A549 (cell line): ENCODE results near the gene ADCY3. TPM values are rescaled to one million over a fixed set of nuclear protein-coding genes. Genes with fewer than 3 reads are reported as not detected.

Experiments used
- ATAC-seq, 2 experiments: fragments of 200-7000 bp in 1 of 2; fragments of >200 bp in 1 of 2; cut with Nextera tagmentation in 1 of 2; cut with Tn5 transposase in 1 of 2; 3 replicates each; pipeline versions ENCODE4 v1.8.0 to v1.9.1; 2018 to 2020; ENCODE audit warnings: mild to moderate bottlenecking in 1 of 2, moderate library complexity in 1 of 2
- CTCF ChIA-PET: fragments of 300-600 bp; sonication (Branson Sonifier 250); formaldehyde crosslinking; extraction: SDS; loops from one replicate; lab custom pipeline; 2021; ENCODE audit warnings: antibody characterized with exemption, inconsistent platforms; lab: Yijun Ruan, JAX
- POLR2A ChIA-PET: fragments of 350-600 bp; formaldehyde crosslinking; extraction: SDS; loops from one replicate; lab custom pipeline; 2021; ENCODE audit warnings: antibody characterized with exemption, inconsistent platforms; lab: Yijun Ruan, JAX
- DNase-seq, 2 experiments: peaks; one replicate each; pipeline versions ENCODE4 v3.0.0 to v3.0.0-alpha.2; 2011 to 2016; ENCODE audit warnings: low read depth in 1 of 2, low spot score in 1 of 2
- FAIRE-seq: peaks from 2 replicates; lab custom pipeline; 2011; peaks lifted over from hg19 to GRCh38; lab: Jason Lieb, UNC
- H3K27ac ChIP-seq, 2 experiments: fragments of >200 bp; sonication (Bioruptor Twin); formaldehyde crosslinking; 3 replicates each; pipeline ENCODE4 v1.5.1; 2016 to 2017
- H3K4me1 ChIP-seq: fragments of >200 bp; sonication (Bioruptor Twin); formaldehyde crosslinking; 3 replicates; pipeline ENCODE4 v1.6.1; 2016
- H3K4me2 ChIP-seq: fragments of >200 bp; sonication (Bioruptor Twin); formaldehyde crosslinking; 3 replicates; pipeline ENCODE4 v1.6.1; 2016
- H3K4me3 ChIP-seq: fragments of >200 bp; sonication (Bioruptor Twin); formaldehyde crosslinking; 3 replicates; pipeline ENCODE4 v1.5.1; 2016
- H3K9me3 ChIP-seq: fragments of >200 bp; sonication (Bioruptor Twin); formaldehyde crosslinking; 3 replicates; pipeline ENCODE4 v1.6.1; 2016
- CEBPB ChIP-seq, 2 experiments: fragments of >200 bp in 1 of 2; sonication (Bioruptor Twin) in 1 of 2; formaldehyde crosslinking in 1 of 2; IDR thresholded peaks; 2 replicates each; pipeline ENCODE4 v1.6.1; 2012 to 2016
- CHD2 ChIP-seq: fragments of 150-350 bp; IDR thresholded peaks from 2 replicates; pipeline ENCODE4 v1.6.1; 2014; ENCODE audit warnings: low read length; ENCODE audit not compliant: partially characterized antibody
- CHD4 ChIP-seq: fragments of 200-600 bp; sonication (generic); IDR thresholded peaks from 2 replicates; pipeline ENCODE4 v1.6.1; 2016; ENCODE audit warnings: antibody characterized with exemption, mild to moderate bottlenecking, borderline replicate concordance
- EP300 ChIP-seq, 2 experiments: fragments of >200 bp; sonication (Bioruptor Twin); formaldehyde crosslinking; IDR thresholded peaks; 2 replicates in 1 of 2; 3 replicates in 1 of 2; pipeline ENCODE4 v1.6.1; 2016 to 2017
- FOSL2 ChIP-seq, 2 experiments: fragments of 450-650 bp in 1 of 2; fragments of >200 bp in 1 of 2; sonication (Bioruptor Twin) in 1 of 2; formaldehyde crosslinking; IDR thresholded peaks; 2 replicates each; pipeline versions ENCODE4 v1.5.0 to v1.6.1; 2016 to 2020; ENCODE audit warnings: mild to moderate bottlenecking in 1 of 2, moderate library complexity in 1 of 2
- GATA3 ChIP-seq: IDR thresholded peaks from 2 replicates; pipeline ENCODE4 v1.6.1; 2012; ENCODE audit warnings: borderline replicate concordance
- HDAC2 ChIP-seq: fragments of 200-600 bp; sonication (generic); IDR thresholded peaks from 2 replicates; pipeline ENCODE4 v1.6.1; 2016
- HEYL ChIP-seq: fragments of 250-450 bp; sonication (Bioruptor Pico); IDR thresholded peaks from 2 replicates; pipeline ENCODE4 v1.8.0; 2021; ENCODE audit warnings: mild to moderate bottlenecking, moderate library complexity
- HOXB13 ChIP-seq: fragments of 250-450 bp; sonication (Bioruptor Pico); IDR thresholded peaks from 2 replicates; pipeline ENCODE4 v1.5.0; 2020; ENCODE audit warnings: low read depth, mild to moderate bottlenecking, moderate library complexity
- HOXB5 ChIP-seq: fragments of 250-450 bp; sonication (Bioruptor Pico); IDR thresholded peaks from 2 replicates; pipeline ENCODE4 v1.5.0; 2020; ENCODE audit warnings: mild to moderate bottlenecking, moderate library complexity
- KDM5A ChIP-seq: fragments of 200-600 bp; sonication (generic); IDR thresholded peaks from 2 replicates; pipeline ENCODE4 v1.6.1; 2016; ENCODE audit warnings: antibody characterized with exemption, mild to moderate bottlenecking
- MAFK ChIP-seq: fragments of 450-650 bp; IDR thresholded peaks from 2 replicates; pipeline ENCODE4 v1.6.1; 2014; ENCODE audit not compliant: partially characterized antibody
- MAZ ChIP-seq: fragments of 150-350 bp; IDR thresholded peaks from 2 replicates; pipeline ENCODE4 v1.6.1; 2014; ENCODE audit warnings: antibody characterized with exemption, low read depth, low read length, borderline replicate concordance
- MYC ChIP-seq: IDR thresholded peaks from 2 replicates; pipeline ENCODE4 v1.6.1; 2012; ENCODE audit warnings: mild to moderate bottlenecking, inconsistent platforms, low read length, improper control_type of control experiment, borderline replicate concordance
- POLR2A ChIP-seq: IDR thresholded peaks from 2 replicates; pipeline ENCODE4 v1.6.1; 2012; ENCODE audit warnings: mild to moderate bottlenecking, low read length
- POLR2AphosphoS2 ChIP-seq: conservative IDR thresholded peaks from 2 replicates; pipeline ENCODE4 v1.6.1; 2012; ENCODE audit warnings: low read length, improper control_type of control experiment, inconsistent platforms
- RARB ChIP-seq: fragments of 250-450 bp; sonication (Bioruptor Pico); IDR thresholded peaks from 2 replicates; pipeline ENCODE4 v1.8.0; 2021; ENCODE audit warnings: mild to moderate bottlenecking, moderate library complexity
- RFX5 ChIP-seq: fragments of 450-650 bp; IDR thresholded peaks from 2 replicates; pipeline ENCODE4 v1.7.1; 2014; ENCODE audit warnings: antibody characterized with exemption, mild to moderate bottlenecking, moderate library complexity
- RNF2 ChIP-seq: fragments of 200-600 bp; sonication (generic); IDR thresholded peaks from 2 replicates; pipeline ENCODE4 v1.6.1; 2016; ENCODE audit warnings: low read depth, mild to moderate bottlenecking, antibody characterized with exemption, moderate library complexity, borderline replicate concordance
- ZC3H11A ChIP-seq: fragments of 450-650 bp; IDR thresholded peaks from 2 replicates; pipeline ENCODE4 v1.6.1; 2014; ENCODE audit warnings: antibody characterized with exemption, mild to moderate bottlenecking
- ZNF302 ChIP-seq: fragments of 250-450 bp; sonication (Bioruptor Pico); IDR thresholded peaks from 2 replicates; pipeline ENCODE4 v1.9.0; 2021; ENCODE audit warnings: inconsistent platforms, mild to moderate bottlenecking, moderate library complexity
- WGBS: methylation state at CpG from one replicate; pipeline ENCODE4 v1.1.6; 2017; ENCODE audit errors: missing lambda C conversion rate; 5-methylcytosine and 5-hydroxymethylcytosine counted together
- polyA plus RNA-seq, 4 experiments: library from polyadenylated mRNA; depleted of rRNA in 3 of 4; stranded (reverse); fragments of >200 nt; fragmentation: RNase III in 1 of 4; extraction: RNeasy Plus Mini Kit Qiagen cat#74134 plus additional on column Dnase treatment in 1 of 4; gene quantifications; 2 replicates in 3 of 4; 3 replicates in 1 of 4; pipeline ENCODE4 v1.2.3, GENCODE V29; 2011 to 2017
- TF ChIP-seq, protein P1 (sequence below): fragments of >200 bp; sonication (Bioruptor Twin); formaldehyde crosslinking; IDR thresholded peaks from 3 replicates; pipeline ENCODE4 v1.5.1; 2016
- TF ChIP-seq, protein P2 (sequence below): IDR thresholded peaks from 2 replicates; pipeline ENCODE4 v1.6.1; 2012
- TF ChIP-seq, protein P3 (sequence below): fragments of 250-450 bp; sonication (Bioruptor Pico); IDR thresholded peaks from 2 replicates; pipeline ENCODE4 v1.5.0; 2020; ENCODE audit warnings: low read depth, mild to moderate bottlenecking, moderate library complexity

ADCY3 gene
- polyA plus RNA-seq, 2 of the 4 experiments (the other 2 are of a cell fraction), result 37.4 to 65.4 TPM

DNA sequence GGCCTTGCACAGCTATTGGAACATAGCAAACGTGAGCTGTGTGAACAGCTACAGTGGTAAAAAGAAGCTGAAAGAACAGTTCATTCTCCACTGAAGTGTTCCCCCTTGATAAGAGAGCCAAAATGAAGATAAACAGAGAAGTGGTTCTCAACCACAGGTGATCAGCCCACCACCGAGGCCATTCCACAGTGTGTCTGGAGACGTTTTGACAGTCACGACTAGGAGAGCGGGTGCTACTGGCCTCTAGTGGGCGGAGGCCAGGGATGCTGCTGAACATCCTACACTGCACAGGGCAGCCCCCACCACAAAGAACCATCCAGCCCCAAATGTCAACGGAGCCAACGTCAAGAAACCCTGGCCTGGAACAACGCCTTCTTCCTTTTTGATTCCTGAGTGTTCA, 38.4 kb downstream of the ADCY3 start:
- WGBS, result 94% methylated on average over 9 of the region's 9 CpGs
- TF ChIP-seq HDAC2 (no peak), POLR2AphosphoS2 (no peak), MYC (no peak), HOXB5 (CRISPR knock-in tag) (no peak), CHD4 (no peak)
- no peak overlapping the region for H3K4me3 ChIP-seq
- H3K27ac ChIP-seq, result no peak overlapping the region
- FAIRE-seq (no peak), ATAC-seq (peak in 1 of 2 experiments; percentile 66; a peak in 3 of 6 replicates), DNase-seq (no peak)
- ChIA-PET POLR2A (no interaction called here), CTCF (interaction anchor here (0.6 to 1.6 kb wide), 5 partner anchors 9 to 315 kb away, joined by 3 to 5 read pairs (median 3); no protein-coding TSS in a partner anchor)
- no peaks in the 10 kb centered on the region for H3K4me1 ChIP-seq
- no peaks in the 10 kb centered on the region for H3K9me3 ChIP-seq
- H3K4me2 ChIP-seq, result no peak overlapping the region

DNA sequence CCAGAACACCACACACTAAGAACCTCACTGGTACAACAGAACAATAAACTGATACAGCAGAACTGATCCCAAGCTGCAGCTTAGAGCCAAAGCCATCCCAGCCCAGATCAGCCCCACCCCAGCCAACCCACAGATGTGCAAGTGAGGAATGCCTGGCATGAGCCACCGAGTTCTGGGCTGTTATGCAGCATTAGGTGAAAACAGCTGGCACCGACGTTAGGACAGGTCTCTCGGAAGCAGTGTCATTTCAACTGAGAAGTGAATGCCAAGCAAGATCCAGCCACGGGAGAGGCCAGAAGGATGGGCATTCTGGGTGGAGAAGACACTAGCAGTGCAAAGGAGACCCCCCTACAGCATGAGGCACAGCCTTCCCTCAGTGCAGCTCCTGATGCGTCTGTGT, 38.9 kb downstream of the ADCY3 start:
- WGBS, result 88% methylated on average over 6 of the region's 6 CpGs
- H3K27ac ChIP-seq, result no peak overlapping the region
- no peak overlapping the region for H3K4me3 ChIP-seq
- H3K4me2 ChIP-seq, result no peak overlapping the region
- no peak for FAIRE-seq
- no peaks in the 10 kb centered on the region for H3K4me1 ChIP-seq
- ATAC-seq, result no peak
- H3K9me3 ChIP-seq, result no peaks in the 10 kb centered on the region
- ChIA-PET POLR2A (no interaction called here), CTCF (interaction anchor here (0.6 to 1.6 kb wide), 3 partner anchors 10 to 248 kb away, joined by 3 to 5 read pairs (median 3); no protein-coding TSS in a partner anchor)
- DNase-seq, result no peak
- TF ChIP-seq MYC (no peak), HOXB13 (CRISPR knock-in tag) (no peak), KDM5A (no peak), CEBPB (IDR thresholded peaks at IDR 0.05) (no peak), RARB (CRISPR knock-in tag) (no peak), GATA3 (no peak), MAFK (no peak), RNF2 (no peak), RFX5 (no peak), ZNF302 (CRISPR knock-in tag) (no peak), HDAC2 (no peak), POLR2A (no peak), MAZ (no peak), CHD2 (no peak), ZC3H11A (no peak), EP300 (IDR thresholded peaks at IDR 0.05) (no peak)

DNA sequence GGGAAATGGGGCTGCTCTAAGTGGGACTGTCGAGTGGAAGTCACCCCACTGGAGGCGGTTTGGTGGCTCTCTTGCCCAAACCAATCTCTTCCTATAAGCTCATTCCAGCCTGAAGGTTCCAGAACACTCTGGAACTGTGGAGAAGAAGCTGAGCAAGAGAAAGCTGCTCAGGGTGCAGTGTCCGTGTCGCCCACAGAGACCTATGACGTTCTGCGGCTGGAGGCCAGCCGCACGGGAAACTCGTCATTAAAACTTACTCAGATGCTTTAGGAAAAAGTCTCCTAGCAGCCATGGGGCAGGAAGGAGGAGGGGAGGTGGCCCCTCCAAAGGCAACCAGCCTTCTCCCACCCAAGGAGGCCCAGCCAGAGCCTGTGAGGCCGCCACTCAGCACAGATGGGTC, 41.7 kb downstream of the ADCY3 start:
- FAIRE-seq, result no peak
- no peak for DNase-seq
- ATAC-seq, result no peak
- ChIA-PET CTCF (no interaction called here), POLR2A (no interaction called here)
- no peaks in the 10 kb centered on the region for H3K4me1 ChIP-seq
- TF ChIP-seq, protein P1, sequence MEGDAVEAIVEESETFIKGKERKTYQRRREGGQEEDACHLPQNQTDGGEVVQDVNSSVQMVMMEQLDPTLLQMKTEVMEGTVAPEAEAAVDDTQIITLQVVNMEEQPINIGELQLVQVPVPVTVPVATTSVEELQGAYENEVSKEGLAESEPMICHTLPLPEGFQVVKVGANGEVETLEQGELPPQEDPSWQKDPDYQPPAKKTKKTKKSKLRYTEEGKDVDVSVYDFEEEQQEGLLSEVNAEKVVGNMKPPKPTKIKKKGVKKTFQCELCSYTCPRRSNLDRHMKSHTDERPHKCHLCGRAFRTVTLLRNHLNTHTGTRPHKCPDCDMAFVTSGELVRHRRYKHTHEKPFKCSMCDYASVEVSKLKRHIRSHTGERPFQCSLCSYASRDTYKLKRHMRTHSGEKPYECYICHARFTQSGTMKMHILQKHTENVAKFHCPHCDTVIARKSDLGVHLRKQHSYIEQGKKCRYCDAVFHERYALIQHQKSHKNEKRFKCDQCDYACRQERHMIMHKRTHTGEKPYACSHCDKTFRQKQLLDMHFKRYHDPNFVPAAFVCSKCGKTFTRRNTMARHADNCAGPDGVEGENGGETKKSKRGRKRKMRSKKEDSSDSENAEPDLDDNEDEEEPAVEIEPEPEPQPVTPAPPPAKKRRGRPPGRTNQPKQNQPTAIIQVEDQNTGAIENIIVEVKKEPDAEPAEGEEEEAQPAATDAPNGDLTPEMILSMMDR, result no peak
- TF ChIP-seq HDAC2 (no peak), FOSL2 (IDR thresholded peaks at IDR 0.05) (no peak), FOSL2 (CRISPR knock-in tag; IDR thresholded peaks at IDR 0.05) (no peak), GATA3 (no peak), HEYL (CRISPR knock-in tag) (no peak), HOXB13 (CRISPR knock-in tag) (no peak), KDM5A (no peak)
- TF ChIP-seq, protein P2, sequence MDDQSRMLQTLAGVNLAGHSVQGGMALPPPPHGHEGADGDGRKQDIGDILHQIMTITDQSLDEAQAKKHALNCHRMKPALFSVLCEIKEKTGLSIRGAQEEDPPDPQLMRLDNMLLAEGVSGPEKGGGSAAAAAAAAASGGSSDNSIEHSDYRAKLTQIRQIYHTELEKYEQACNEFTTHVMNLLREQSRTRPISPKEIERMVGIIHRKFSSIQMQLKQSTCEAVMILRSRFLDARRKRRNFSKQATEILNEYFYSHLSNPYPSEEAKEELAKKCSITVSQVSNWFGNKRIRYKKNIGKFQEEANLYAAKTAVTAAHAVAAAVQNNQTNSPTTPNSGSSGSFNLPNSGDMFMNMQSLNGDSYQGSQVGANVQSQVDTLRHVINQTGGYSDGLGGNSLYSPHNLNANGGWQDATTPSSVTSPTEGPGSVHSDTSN, result no peak
- TF ChIP-seq, protein P3, sequence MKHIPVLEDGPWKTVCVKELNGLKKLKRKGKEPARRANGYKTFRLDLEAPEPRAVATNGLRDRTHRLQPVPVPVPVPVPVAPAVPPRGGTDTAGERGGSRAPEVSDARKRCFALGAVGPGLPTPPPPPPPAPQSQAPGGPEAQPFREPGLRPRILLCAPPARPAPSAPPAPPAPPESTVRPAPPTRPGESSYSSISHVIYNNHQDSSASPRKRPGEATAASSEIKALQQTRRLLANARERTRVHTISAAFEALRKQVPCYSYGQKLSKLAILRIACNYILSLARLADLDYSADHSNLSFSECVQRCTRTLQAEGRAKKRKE, result no peak
- no peak overlapping the region for H3K27ac ChIP-seq
- H3K9me3 ChIP-seq, result no peaks in the 10 kb centered on the region
- WGBS, result 92% methylated on average over 10 of the region's 10 CpGs
- no peak overlapping the region for H3K4me3 ChIP-seq
- no peak overlapping the region for H3K4me2 ChIP-seq
